ENCODE data around the gene TTC33. TPM values are rescaled to one million over a fixed set of nuclear protein-coding genes. Genes with fewer than 3 reads are reported as not detected.

The TTC33 gene
- total and polyA plus RNA-seq, 4 donors: 22.4 to 45.9 (median 30.7) TPM

DNA sequence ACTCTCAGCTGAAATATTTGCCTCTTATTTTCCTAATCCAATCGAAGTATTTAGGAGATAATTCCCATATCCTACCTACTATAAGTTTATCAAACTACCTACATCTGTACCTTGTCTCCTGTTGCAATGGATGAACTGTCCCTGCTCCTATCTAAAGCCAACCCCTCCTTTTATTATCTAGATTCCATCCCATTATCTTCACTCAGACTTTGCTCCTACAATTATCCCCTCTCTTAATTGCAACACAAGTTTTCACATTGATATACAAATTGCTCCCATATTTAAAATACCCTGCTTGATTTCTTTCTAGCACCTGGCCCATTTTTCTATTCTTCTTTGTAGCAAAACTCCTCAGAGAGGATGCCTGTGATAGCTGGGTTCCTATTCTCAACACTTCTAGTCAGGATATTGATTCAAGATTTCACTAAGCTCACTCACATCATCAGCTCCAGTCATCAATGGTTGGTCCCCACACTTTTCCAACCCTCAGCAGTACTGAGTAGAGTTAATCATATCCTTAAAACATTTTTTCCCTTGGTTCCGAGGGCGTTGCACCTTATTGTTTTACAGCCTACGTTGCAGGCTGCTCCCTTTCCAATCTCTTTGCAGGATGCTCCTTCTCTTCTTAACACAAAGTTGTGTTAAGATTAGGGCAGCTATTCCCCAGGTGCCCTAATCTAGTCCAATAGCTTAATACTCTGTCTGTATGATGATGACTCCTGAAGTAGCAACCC lies 253.9 kb downstream of the TTC33 start:
- DNase-seq (ENCODE audit: low read depth in 4 of 6, low spot score in 6 of 6): no peak
- WGBS (ENCODE audit: insufficient coverage): 93% methylated on average over 4 of the region's 4 CpGs
- H3K36me3 ChIP-seq (ENCODE audit: control insufficient read depth, insufficient read depth, low read length): no peaks in the 10 kb centered on the region
- no peaks in the 10 kb centered on the region for H3K27me3 ChIP-seq (ENCODE audit: control insufficient read depth, insufficient read depth, low read length)
- no peaks in the 10 kb centered on the region for H3K9me3 ChIP-seq (ENCODE audit: control insufficient read depth, insufficient read depth, low read length)
- no peaks in the 10 kb centered on the region for H3K4me1 ChIP-seq (ENCODE audit: control insufficient read depth, insufficient read depth, low read length)
- H3K27ac ChIP-seq (ENCODE audit: low read depth, low read length): no peak overlapping the region
- no peak overlapping the region for H3K4me3 ChIP-seq (ENCODE audit: low read depth, low read length)

DNA sequence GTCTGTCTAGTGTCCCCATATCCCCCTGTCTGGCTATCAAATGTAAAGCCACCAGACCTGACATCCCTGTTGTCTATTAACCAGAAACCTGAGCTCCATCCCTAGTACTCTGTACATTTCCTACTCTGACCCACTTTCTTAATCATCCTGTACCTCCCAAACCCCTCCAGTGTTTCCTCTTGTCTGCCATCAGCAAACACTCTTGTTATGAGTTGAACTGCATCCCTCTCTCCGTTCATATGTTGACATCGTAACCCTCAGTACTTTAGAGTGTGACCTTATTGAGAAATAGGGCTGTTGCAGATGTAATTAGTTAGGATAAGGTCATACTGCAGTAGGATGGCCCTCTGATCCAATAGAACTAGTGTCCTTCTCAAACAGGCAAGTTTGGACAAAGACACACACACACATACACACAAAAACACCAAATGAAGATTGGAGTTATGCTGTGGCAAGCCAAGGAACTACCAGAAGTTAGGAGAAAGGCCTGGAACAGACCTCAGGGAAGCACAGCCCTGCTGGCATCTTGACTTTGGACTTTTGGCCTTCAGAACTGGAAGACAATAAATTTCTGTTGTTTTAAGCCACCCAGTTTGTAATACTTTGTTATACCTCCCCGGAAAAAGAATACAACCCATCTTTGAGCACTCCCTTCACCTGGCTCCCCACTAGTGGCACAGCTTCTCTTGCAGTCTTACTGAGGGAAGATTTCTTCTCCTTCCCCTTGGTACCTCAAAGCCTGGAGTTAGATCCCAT lies 256.1 kb downstream of the TTC33 start:
- DNase-seq (ENCODE audit: low read depth in 4 of 6, low spot score in 6 of 6): no peak
- Histone ChIP-seq H3K27ac (ENCODE audit: low read depth, low read length) (no peak overlapping the region), H3K4me1 (ENCODE audit: control insufficient read depth, insufficient read depth, low read length) (no peaks in the 10 kb centered on the region), H3K9me3 (ENCODE audit: control insufficient read depth, insufficient read depth, low read length) (no peaks in the 10 kb centered on the region), H3K27me3 (ENCODE audit: control insufficient read depth, insufficient read depth, low read length) (no peaks in the 10 kb centered on the region), H3K4me3 (ENCODE audit: low read depth, low read length) (no peak overlapping the region), H3K36me3 (ENCODE audit: control insufficient read depth, insufficient read depth, low read length) (no peaks in the 10 kb centered on the region)
- WGBS (ENCODE audit: insufficient coverage): 71% methylated on average over 1 of the region's 3 CpGs

DNA sequence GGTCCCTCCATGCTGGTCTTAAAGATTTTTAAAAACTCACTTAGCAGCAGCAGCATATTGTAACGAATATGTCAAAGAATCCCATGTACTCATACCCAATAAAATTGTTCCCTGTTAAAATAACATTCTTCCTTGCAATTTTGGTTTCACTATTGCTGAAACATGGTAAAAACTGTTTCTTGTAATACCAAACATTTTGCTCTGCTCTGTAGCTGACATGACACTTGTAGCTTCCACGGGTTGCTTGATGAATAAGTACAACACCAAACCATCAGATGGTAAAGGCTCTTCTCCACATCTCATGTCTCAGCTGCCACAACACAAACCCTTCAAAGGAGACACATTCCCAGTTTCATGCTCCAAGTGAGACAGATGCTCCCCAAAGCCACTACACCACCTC lies 256.8 kb downstream of the TTC33 start:
- H3K9me3 ChIP-seq (ENCODE audit: control insufficient read depth, insufficient read depth, low read length): no peaks in the 10 kb centered on the region
- H3K4me1 ChIP-seq (ENCODE audit: control insufficient read depth, insufficient read depth, low read length): no peaks in the 10 kb centered on the region
- no peaks in the 10 kb centered on the region for H3K27me3 ChIP-seq (ENCODE audit: control insufficient read depth, insufficient read depth, low read length)
- DNase-seq (ENCODE audit: low read depth in 4 of 6, low spot score in 6 of 6): no peak
- WGBS (ENCODE audit: insufficient coverage): 78% methylated on average over 1 of the region's 2 CpGs
- no peak overlapping the region for H3K27ac ChIP-seq (ENCODE audit: low read depth, low read length)
- H3K4me3 ChIP-seq (ENCODE audit: low read depth, low read length): no peak overlapping the region
- H3K36me3 ChIP-seq (ENCODE audit: control insufficient read depth, insufficient read depth, low read length): no peaks in the 10 kb centered on the region

DNA sequence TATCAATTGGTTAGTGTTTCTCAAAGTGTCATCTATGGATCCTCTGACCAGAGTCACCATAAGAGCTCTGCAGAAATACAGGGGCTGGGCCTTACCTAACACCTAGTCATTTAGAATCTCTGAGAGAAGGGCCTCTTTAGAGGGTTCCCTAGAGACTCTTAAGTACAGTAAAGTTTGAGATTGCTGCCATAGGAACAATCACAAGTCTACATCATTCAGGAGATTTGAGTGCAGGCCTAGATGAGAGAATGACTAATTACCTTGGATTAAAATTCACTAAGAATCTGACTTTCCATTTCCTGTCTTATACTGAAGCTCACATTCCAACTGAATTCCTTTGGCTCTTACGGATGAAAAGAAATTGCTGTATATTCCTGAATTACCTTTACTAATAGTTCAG lies 258.2 kb downstream of the TTC33 start:
- Histone ChIP-seq H3K27ac (ENCODE audit: low read depth, low read length) (no peak overlapping the region), H3K9me3 (ENCODE audit: control insufficient read depth, insufficient read depth, low read length) (no peaks in the 10 kb centered on the region), H3K36me3 (ENCODE audit: control insufficient read depth, insufficient read depth, low read length) (no peaks in the 10 kb centered on the region), H3K4me3 (ENCODE audit: low read depth, low read length) (no peak overlapping the region), H3K27me3 (ENCODE audit: control insufficient read depth, insufficient read depth, low read length) (no peaks in the 10 kb centered on the region), H3K4me1 (ENCODE audit: control insufficient read depth, insufficient read depth, low read length) (no peaks in the 10 kb centered on the region)
- WGBS (ENCODE audit: insufficient coverage): no CpG with 5 or more reads among the region's 1 CpG
- DNase-seq (ENCODE audit: low read depth in 4 of 6, low spot score in 6 of 6): no peak

DNA sequence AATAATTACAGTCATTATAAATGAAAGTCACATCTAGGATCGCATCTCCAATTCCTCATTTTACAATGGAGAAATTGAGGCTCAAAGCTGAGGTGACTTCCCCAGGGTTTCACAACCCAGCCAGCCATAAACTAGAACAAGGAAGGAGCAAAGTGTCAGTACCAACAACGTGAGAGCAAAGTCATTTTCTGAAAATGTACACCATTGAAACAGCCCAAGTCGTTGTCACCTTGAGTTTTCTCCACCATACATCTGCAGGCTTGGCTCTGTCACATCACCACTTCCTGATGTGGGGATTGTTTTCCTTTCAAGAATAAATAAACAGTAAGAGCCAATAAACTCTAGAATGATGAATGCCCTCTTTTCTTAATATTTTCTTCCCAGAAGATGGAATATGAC lies 260.5 kb downstream of the TTC33 start:
- Histone ChIP-seq H3K9me3 (ENCODE audit: control insufficient read depth, insufficient read depth, low read length) (no peaks in the 10 kb centered on the region), H3K27me3 (ENCODE audit: control insufficient read depth, insufficient read depth, low read length) (no peaks in the 10 kb centered on the region), H3K27ac (ENCODE audit: low read depth, low read length) (no peak overlapping the region), H3K36me3 (ENCODE audit: control insufficient read depth, insufficient read depth, low read length) (no peaks in the 10 kb centered on the region), H3K4me3 (ENCODE audit: low read depth, low read length) (no peak overlapping the region), H3K4me1 (ENCODE audit: control insufficient read depth, insufficient read depth, low read length) (no peaks in the 10 kb centered on the region)
- 60% methylated on average over 1 of the region's 3 CpGs for WGBS (ENCODE audit: insufficient coverage)
- no peak for DNase-seq (ENCODE audit: low read depth in 4 of 6, low spot score in 6 of 6)

DNA sequence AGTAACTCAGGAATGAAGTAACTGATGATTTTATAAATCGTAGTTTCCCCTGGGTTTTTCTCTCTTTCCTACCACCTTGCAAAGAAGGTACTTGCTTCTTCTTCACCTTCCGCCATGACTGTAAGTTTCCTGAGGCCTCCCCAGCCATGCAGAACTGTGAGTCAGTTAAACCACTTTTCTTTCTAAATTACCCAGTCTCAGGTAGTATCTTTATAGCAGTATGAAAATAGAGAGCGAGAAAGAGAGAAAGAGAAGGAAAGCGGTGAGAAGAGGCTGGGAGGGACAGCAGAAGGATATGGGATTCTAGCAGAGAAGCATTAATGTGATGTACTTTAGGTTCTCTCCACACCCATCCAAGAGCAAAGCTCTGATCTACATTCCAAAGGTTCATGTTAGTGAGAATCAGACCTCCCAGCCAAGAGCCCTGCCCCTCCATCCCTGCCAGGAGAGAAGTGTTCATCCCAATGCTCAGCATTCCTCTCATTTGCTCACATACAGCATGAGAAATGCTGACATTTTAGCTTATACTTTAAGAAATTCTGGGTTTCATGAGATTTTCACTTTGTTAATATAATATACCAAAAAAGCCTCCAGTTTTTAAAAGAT lies 261.0 kb downstream of the TTC33 start:
- no peaks in the 10 kb centered on the region for H3K4me1 ChIP-seq (ENCODE audit: control insufficient read depth, insufficient read depth, low read length)
- WGBS (ENCODE audit: insufficient coverage): 80% methylated on average over 1 of the region's 4 CpGs
- no peaks in the 10 kb centered on the region for H3K27me3 ChIP-seq (ENCODE audit: control insufficient read depth, insufficient read depth, low read length)
- DNase-seq (ENCODE audit: low read depth in 4 of 6, low spot score in 6 of 6): no peak
- H3K4me3 ChIP-seq (ENCODE audit: low read depth, low read length): no peak overlapping the region
- no peaks in the 10 kb centered on the region for H3K9me3 ChIP-seq (ENCODE audit: control insufficient read depth, insufficient read depth, low read length)
- H3K27ac ChIP-seq (ENCODE audit: low read depth, low read length): no peak overlapping the region
- no peaks in the 10 kb centered on the region for H3K36me3 ChIP-seq (ENCODE audit: control insufficient read depth, insufficient read depth, low read length)

DNA sequence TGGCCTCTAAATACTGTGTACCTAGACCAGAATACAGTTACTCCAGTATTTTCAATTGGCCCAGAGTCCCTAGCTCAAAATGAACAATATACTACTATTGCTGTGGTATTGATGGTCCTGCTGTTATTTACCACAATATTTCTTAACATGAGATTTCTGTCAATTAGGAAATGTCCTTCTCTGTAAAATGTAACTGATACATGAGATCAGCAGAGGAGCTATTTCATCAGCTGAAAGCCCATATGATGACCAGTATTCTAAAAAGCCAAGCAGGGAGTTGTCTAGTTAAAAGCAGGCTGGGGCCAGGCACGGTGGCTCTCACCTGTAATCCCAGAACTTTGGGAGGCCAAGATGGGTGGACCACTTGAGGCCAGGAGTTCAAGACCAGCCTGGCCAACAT lies 263.7 kb downstream of the TTC33 start:
- no peak overlapping the region for H3K27ac ChIP-seq (ENCODE audit: low read depth, low read length)
- DNase-seq (ENCODE audit: low read depth in 4 of 6, low spot score in 6 of 6): no peak
- no peak overlapping the region for H3K4me3 ChIP-seq (ENCODE audit: low read depth, low read length)
- no peaks in the 10 kb centered on the region for H3K9me3 ChIP-seq (ENCODE audit: control insufficient read depth, insufficient read depth, low read length)
- no peaks in the 10 kb centered on the region for H3K4me1 ChIP-seq (ENCODE audit: control insufficient read depth, insufficient read depth, low read length)
- H3K36me3 ChIP-seq (ENCODE audit: control insufficient read depth, insufficient read depth, low read length): no peaks in the 10 kb centered on the region
- no peaks in the 10 kb centered on the region for H3K27me3 ChIP-seq (ENCODE audit: control insufficient read depth, insufficient read depth, low read length)
- WGBS (ENCODE audit: insufficient coverage): 100% methylated on average over 1 of the region's 1 CpG

DNA sequence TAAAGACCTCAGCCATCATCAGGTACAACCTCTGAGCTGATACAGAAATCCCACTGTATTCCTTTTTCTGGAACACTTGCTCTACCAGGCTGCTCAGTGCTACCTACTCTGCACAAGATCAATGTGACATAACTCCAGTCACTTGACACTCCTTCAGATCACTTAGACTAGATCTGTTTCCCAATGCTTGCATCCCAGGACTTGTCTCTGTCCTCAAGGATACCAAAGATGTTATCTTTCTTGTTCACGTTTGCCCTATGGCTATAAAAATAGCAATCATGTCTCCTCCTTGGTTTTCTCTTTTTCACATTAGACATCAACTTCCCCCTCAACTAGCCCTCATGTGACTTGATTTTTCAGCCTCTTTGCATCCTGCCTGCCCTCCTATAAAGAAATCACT lies 264.1 kb downstream of the TTC33 start:
- Histone ChIP-seq H3K27ac (ENCODE audit: low read depth, low read length) (no peak overlapping the region), H3K4me1 (ENCODE audit: control insufficient read depth, insufficient read depth, low read length) (no peaks in the 10 kb centered on the region), H3K36me3 (ENCODE audit: control insufficient read depth, insufficient read depth, low read length) (no peaks in the 10 kb centered on the region), H3K4me3 (ENCODE audit: low read depth, low read length) (no peak overlapping the region), H3K9me3 (ENCODE audit: control insufficient read depth, insufficient read depth, low read length) (no peaks in the 10 kb centered on the region), H3K27me3 (ENCODE audit: control insufficient read depth, insufficient read depth, low read length) (no peaks in the 10 kb centered on the region)
- 82% methylated on average over 1 of the region's 1 CpG for WGBS (ENCODE audit: insufficient coverage)
- no peak for DNase-seq (ENCODE audit: low read depth in 4 of 6, low spot score in 6 of 6)

DNA sequence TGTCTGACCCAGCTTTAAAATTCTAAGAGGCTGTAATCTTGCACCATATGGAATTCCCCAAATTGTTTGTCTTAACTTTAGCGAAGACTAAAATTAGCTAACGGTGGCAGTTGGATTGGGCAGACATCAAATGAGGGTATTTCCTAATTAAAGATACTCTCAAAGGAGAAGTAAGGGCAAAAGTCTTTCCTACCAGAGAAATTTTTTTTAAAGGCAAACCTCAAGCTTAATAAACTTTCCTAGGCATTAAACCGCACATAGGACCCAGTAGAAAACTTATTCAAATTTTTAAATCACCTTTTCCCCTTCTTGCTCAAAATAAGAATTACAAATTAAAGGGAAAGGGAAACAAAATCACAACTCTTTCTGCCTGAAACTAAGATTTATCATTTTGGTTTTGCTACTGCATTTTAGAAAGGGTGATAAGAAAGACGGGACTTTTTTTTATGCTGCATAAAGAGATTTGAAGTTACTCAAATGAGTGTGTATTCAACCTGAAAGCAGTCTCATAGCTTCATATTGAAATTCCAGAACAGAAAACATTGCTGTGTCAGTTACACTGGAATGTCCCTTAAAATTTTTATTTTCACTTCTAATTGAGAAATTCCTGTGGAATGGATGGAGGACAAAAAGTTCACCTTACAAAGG lies 265.2 kb downstream of the TTC33 start:
- Histone ChIP-seq H3K9me3 (ENCODE audit: control insufficient read depth, insufficient read depth, low read length) (no peaks in the 10 kb centered on the region), H3K27ac (ENCODE audit: low read depth, low read length) (no peak overlapping the region), H3K4me1 (ENCODE audit: control insufficient read depth, insufficient read depth, low read length) (no peaks in the 10 kb centered on the region), H3K27me3 (ENCODE audit: control insufficient read depth, insufficient read depth, low read length) (no peaks in the 10 kb centered on the region), H3K4me3 (ENCODE audit: low read depth, low read length) (no peak overlapping the region), H3K36me3 (ENCODE audit: control insufficient read depth, insufficient read depth, low read length) (no peaks in the 10 kb centered on the region)
- no peak for DNase-seq (ENCODE audit: low read depth in 4 of 6, low spot score in 6 of 6)
- no CpG with 5 or more reads among the region's 4 CpGs for WGBS (ENCODE audit: insufficient coverage)
